Brain microvascular endothelial cell (primary cell): ENCODE results near the gene CUBN.
"Not testable (repeated sequence)": the region's sequence is repeated elsewhere in the genome, so short reads cannot be mapped to it uniquely, and the experiment has no call there.

Experiments used
- DNase-seq: peaks from one replicate; pipeline ENCODE4 v3.0.0-alpha.2; 2020
- H3K27ac ChIP-seq: fragments of 250-450 bp; sonication (Bioruptor Pico); 2 replicates; pipeline ENCODE4 v1.5.1; 2020; ENCODE audit warnings: mild to moderate bottlenecking, moderate library complexity
- H3K27me3 ChIP-seq: fragments of 250-450 bp; sonication (Bioruptor Pico); replicated peaks from 2 replicates; pipeline ENCODE4 v1.5.1; 2020; ENCODE audit warnings: mild to moderate bottlenecking
- H3K36me3 ChIP-seq: fragments of 250-450 bp; sonication (Bioruptor Pico); replicated peaks from 2 replicates; pipeline ENCODE4 v1.5.1; 2020; ENCODE audit warnings: mild to moderate bottlenecking
- H3K4me3 ChIP-seq: 2 replicates; pipeline ENCODE4 v1.5.1; 2011; ENCODE audit warnings: low read depth, mild to moderate bottlenecking, control low read depth, low read length, moderate library complexity
- in situ Hi-C: cut with HindIII; loops from 2 replicates; pipeline ENCODE4 v1.10.0; 2017; ENCODE audit warnings: low sequenced_read_pairs, low pct_ligation_motif_present
- TF ChIP-seq, protein P1 (sequence below): IDR thresholded peaks from 2 replicates; pipeline ENCODE4 v1.5.1; 2011; ENCODE audit warnings: low read depth, mild to moderate bottlenecking, moderate library complexity, low read length, control low read depth, inconsistent platforms; ENCODE audit errors: missing control alignments

The CUBN gene

DNA sequence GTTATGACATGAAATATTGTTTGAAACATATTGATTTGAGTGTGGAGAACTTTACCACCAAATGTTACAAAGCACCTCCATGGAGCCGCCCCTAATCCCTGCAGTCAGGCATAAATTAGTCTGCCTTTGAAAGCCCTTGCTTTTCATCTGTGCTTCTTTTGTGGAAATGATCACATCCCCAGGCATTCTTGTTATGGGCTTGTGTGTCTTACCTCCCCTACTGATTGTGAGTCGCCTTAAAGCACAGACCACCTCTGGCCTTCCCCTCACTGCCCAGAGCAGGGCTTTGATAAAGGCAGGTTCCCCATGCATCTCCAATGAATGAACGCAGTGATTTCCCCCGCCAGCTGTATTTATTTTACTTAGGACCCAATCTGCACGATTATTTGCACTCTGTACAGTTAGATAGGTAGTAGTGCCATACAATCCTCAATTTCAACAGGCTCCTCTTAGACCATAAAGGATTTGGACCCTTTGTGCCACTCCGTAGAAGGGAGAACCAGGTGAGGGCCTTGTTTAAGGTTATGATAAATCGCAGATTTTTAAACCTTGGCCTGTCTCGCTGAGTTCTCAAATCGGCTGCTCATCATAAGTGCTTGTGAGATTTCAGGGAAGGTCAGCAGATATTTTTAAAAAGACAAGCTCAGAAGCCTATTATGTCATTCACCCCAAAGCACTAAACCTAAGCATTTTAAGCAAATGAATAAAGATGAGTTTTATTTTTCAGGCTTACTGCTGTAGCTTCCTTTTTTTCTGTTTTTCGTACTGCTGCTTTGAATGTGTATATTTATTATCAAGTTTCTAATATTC, 107.8 kb downstream of the CUBN start:
- no peaks in the 10 kb centered on the region for H3K36me3 ChIP-seq
- no peak for DNase-seq
- H3K27me3 ChIP-seq, result no peaks in the 10 kb centered on the region
- no peak overlapping the region for H3K4me3 ChIP-seq
- no peak overlapping the region for H3K27ac ChIP-seq
- TF ChIP-seq, protein P1, sequence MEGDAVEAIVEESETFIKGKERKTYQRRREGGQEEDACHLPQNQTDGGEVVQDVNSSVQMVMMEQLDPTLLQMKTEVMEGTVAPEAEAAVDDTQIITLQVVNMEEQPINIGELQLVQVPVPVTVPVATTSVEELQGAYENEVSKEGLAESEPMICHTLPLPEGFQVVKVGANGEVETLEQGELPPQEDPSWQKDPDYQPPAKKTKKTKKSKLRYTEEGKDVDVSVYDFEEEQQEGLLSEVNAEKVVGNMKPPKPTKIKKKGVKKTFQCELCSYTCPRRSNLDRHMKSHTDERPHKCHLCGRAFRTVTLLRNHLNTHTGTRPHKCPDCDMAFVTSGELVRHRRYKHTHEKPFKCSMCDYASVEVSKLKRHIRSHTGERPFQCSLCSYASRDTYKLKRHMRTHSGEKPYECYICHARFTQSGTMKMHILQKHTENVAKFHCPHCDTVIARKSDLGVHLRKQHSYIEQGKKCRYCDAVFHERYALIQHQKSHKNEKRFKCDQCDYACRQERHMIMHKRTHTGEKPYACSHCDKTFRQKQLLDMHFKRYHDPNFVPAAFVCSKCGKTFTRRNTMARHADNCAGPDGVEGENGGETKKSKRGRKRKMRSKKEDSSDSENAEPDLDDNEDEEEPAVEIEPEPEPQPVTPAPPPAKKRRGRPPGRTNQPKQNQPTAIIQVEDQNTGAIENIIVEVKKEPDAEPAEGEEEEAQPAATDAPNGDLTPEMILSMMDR, result no peak
- in situ Hi-C loops, result no loop called here

DNA sequence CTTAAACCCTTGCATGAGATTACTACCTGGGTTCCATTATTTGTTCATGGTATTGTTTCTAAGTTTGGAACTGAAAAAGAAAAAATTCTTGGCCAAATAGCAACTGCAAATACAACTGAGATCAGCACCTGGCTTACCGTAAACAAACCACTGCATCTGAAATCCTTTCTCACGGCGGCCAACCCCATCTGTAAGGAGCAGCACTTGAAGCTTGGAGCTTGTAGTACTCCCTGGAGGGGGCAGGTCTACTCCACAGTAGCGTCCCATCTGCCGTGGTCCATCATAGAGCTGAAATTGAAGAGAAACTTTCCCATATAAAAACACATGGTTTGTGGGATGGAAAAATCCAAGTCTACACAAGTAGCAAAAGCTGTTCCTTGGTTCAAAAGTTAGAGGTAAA, 109.9 kb downstream of the CUBN start:
- no peak for DNase-seq
- Histone ChIP-seq H3K36me3 (no peaks in the 10 kb centered on the region), H3K4me3 (no peak overlapping the region), H3K27ac (no peak overlapping the region), H3K27me3 (no peaks in the 10 kb centered on the region)
- in situ Hi-C loops, result no loop called here
- TF ChIP-seq, protein P1, result no peak

DNA sequence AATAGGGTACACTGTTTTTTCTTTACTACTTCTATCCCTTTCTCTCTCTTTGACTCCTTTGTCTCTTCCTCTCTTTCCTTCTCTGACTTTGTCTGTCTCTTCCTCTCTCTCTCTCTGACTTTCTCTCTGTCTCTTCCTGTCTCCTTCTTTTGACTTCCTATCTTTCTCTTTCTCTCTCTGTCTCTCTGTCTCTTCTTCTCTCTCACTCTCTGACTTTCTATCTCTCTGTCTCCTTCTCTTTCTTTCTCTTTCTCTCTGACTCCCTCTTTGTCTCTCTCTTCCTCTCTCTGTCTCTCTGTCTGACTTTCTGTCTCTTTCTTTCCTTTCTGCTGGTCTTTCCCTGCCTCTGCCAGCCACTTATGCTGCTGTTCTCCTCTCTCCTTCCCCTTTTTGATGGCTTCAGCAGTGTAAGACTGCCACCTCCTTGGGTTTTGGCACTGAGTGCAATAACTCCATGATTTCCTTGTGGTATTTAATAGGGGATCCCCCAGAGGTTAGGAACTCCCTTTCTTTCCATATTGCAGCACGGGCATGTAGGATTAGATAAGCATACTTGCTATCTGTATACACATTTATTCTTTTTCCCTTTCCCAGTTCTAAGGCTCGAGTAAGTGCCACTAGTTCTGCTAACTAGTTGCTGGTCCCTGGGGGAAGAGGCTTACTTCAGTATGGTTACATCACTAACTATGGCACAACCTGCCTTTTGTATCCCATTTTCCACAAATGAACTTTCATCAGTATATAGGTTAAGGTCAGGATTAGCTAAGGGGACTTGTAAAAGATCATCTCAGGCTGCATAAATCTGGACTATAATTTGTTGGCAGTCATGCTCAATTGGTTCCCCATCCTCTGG, 116.3 kb downstream of the CUBN start:
- H3K4me3 ChIP-seq, H3K27me3 ChIP-seq, H3K27ac ChIP-seq, H3K36me3 ChIP-seq, DNase-seq, in situ Hi-C loops: not testable (repeated sequence)

DNA sequence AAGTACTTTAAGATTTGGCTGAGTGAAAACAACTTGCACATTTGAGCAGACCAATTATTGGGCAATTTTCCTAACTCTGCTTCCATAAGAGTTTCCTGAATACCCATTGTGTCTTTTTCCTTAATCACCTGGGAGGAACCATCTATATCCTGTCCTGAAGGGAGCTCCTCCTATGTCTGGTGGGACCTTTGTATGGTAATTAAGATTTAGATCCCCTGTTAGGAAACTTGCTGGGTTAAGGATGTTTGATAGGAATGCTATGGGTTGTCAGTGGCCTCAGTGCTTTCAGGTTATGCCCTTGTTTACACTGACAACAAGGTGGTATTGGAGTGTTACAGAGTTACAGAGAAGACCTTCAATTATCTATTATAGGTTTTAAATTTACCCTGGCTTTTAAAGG, 116.9 kb downstream of the CUBN start:
- H3K27me3 ChIP-seq, H3K4me3 ChIP-seq, H3K36me3 ChIP-seq, H3K27ac ChIP-seq, in situ Hi-C loops, DNase-seq: not testable (repeated sequence)

DNA sequence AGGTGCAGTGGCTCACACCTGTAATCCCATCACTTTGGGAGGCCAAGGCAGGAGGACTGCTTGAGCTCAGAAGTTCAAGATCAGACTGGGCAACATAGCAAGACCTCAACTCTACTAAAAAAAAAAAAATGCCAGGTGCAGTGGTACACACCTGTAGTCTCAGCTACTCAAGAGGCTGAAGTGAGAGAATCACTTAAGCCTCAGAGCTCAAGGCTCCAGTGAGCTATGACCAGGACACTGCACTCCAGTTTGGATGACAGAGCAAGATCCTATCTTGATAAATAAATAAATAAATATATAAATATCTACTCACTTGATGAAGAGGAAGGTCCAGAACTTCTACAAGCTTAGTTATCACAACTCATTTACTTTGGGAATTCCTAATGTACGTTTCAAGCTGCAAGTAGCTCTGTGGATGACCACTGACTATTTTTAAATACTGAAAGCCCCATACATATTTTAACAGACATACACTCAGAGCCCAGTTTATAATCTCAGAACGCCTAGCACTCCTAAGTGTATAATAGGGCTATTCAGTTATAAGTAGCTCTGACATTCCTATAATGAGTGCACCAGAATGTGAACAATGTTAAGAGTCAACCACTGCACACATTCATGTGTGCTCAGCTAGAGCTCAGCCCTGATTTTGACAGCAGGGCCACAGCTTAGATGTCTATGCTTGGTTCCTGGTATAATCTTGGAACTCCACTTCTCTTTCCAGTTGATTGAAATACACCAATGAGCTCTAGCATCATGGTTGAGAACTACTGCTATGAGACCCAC, 119.1 kb downstream of the CUBN start:
- in situ Hi-C loops, result no loop called here
- no peaks in the 10 kb centered on the region for H3K36me3 ChIP-seq
- H3K27ac ChIP-seq, result no peak overlapping the region
- no peaks in the 10 kb centered on the region for H3K27me3 ChIP-seq
- no peak overlapping the region for H3K4me3 ChIP-seq
- TF ChIP-seq, protein P1, result no peak
- no peak for DNase-seq

DNA sequence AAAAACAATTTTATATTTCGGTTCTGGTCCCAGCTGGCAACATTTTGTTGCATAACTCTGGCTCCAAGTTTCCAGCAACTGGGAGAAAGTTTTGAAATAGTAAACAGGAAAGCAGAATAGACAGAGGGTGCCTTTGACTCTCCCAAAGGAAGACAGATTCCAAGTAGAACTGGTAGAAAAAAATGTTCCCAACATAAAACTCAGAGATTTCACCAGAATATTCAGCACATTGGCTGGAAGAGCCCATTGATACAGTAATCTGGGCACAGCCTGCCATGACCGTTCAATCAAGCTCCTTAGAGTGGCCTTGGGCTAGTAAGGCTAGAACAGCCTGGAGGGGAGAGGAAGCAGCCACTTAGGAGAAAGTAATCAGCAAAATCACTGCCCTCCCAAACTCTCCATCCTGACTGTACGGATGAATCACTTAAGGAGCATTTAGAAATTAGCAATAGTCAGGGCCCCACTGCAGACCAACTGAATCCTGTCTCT, 120.4 kb downstream of the CUBN start:
- no peaks in the 10 kb centered on the region for H3K36me3 ChIP-seq
- no peak overlapping the region for H3K27ac ChIP-seq
- no peaks in the 10 kb centered on the region for H3K27me3 ChIP-seq
- no peak for DNase-seq
- H3K4me3 ChIP-seq, result no peak overlapping the region
- TF ChIP-seq, protein P1, result no peak
- in situ Hi-C loops, result no loop called here
